Measurements from ENCODE around the gene FBXL3. TPM values are rescaled to one million over a fixed set of nuclear protein-coding genes. Genes with fewer than 3 reads are reported as not detected.

FBXL3 gene
- polyA plus RNA-seq, 1 donor (not counting 4 experiments of a cell fraction or from before 2014, with no cell fraction given), result 25.4 TPM

GRCh38 chr13:77053192-77053591, 26.2 kb upstream of the FBXL3 start:
- H3K4me3 ChIP-seq (ENCODE audit: control insufficient read depth in 2 of 3, extremely low read depth in 1 of 3, insufficient read depth in 2 of 3, low read depth in 1 of 3, low read length in 3 of 3), result no peak overlapping the region
- no peak for DNase-seq (ENCODE audit: low read depth, low spot score)
- no peaks in the 10 kb centered on the region for H4K20me1 ChIP-seq (ENCODE audit: control insufficient read depth, extremely low read depth, insufficient read depth, low read length)
- H3K9ac ChIP-seq (ENCODE audit: control insufficient read depth, extremely low read depth, insufficient read depth, low read length), result no peak overlapping the region
- TF ChIP-seq EZH2 (IDR thresholded peaks at IDR 0.05; ENCODE audit: low read length) (no peak), CTCF (optimal IDR thresholded peaks at IDR 0.05 in 1 of 3, IDR thresholded peaks at IDR 0.05 in 1 of 3, conservative IDR thresholded peaks at IDR 0.05 in 1 of 3; ENCODE audit: extremely low read depth in 1 of 3, insufficient read depth in 2 of 3, low read length in 3 of 3) (no peak)
- no peaks in the 10 kb centered on the region for H3K27me3 ChIP-seq (ENCODE audit: control insufficient read depth, extremely low read depth, insufficient read depth, low read length)
- dilution Hi-C loops (cut with MboI; ENCODE audit: extremely low pct_ligation_motif_present, low sequenced_read_pairs), result no loop called here
- no peaks in the 10 kb centered on the region for H3K4me1 ChIP-seq (ENCODE audit: control insufficient read depth, extremely low read depth, insufficient read depth, low read length)
- peaks cover 4 to 14% of the 10 kb centered on the region in 2 experiments for H3K36me3 ChIP-seq (ENCODE audit: control insufficient read depth in 2 of 2, extremely low read depth in 1 of 2, insufficient read depth in 2 of 2, low read length in 2 of 2)
- no peak overlapping the region for H2AFZ ChIP-seq (ENCODE audit: control insufficient read depth, low read length)
- no peaks in the 10 kb centered on the region for H3K79me2 ChIP-seq (ENCODE audit: control insufficient read depth, insufficient read depth, low read length)
- H3K27ac ChIP-seq (ENCODE audit: control insufficient read depth, insufficient read depth, low read length), result no peak overlapping the region
- FAIRE-seq, result no peak
- no peaks in the 10 kb centered on the region for H3K9me3 ChIP-seq (ENCODE audit: control insufficient read depth, low read depth, low read length)
- H3K4me2 ChIP-seq (ENCODE audit: control insufficient read depth, extremely low read depth, insufficient read depth, low read depth, low read length), result no peak overlapping the region
- no peaks in the 10 kb centered on the region for H3K9me1 ChIP-seq (ENCODE audit: control insufficient read depth, extremely low read depth, insufficient read depth, low read length)

DNA sequence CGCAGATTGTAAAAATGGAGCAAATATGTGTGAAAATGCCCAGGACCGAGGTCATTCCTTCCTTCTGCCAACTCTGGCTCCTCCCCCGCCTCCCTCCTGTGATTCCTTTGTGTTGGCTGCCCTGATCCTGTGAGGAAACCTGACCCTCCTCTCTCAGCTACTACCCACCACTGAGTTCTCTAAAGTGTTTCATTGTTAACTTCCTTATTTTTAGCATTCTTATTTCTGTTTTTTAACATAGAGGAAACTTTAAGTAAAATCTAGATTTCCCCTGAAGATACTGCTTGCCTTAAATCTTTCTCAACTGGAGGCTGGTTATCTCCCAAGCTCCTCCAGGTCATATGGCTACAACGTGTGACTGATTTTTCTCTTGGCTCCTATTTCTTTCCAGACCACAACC, 21.7 kb upstream of the FBXL3 start:
- dilution Hi-C loops (cut with MboI; ENCODE audit: extremely low pct_ligation_motif_present, low sequenced_read_pairs), result no loop called here

More for the DNA sequence above, 21.7 kb upstream of the FBXL3 start:
- DNase-seq (ENCODE audit: low read depth, low spot score) (no peak), FAIRE-seq (no peak)
- Histone ChIP-seq H3K27me3 (ENCODE audit: control insufficient read depth, extremely low read depth, insufficient read depth, low read length) (no peaks in the 10 kb centered on the region), H3K4me2 (ENCODE audit: control insufficient read depth, extremely low read depth, insufficient read depth, low read depth, low read length) (no peak overlapping the region), H3K79me2 (ENCODE audit: control insufficient read depth, insufficient read depth, low read length) (no peaks in the 10 kb centered on the region), H2AFZ (ENCODE audit: control insufficient read depth, low read length) (no peak overlapping the region), H3K27ac (ENCODE audit: control insufficient read depth, insufficient read depth, low read length) (no peak overlapping the region), H3K9me1 (ENCODE audit: control insufficient read depth, extremely low read depth, insufficient read depth, low read length) (no peaks in the 10 kb centered on the region), H4K20me1 (ENCODE audit: control insufficient read depth, extremely low read depth, insufficient read depth, low read length) (no peaks in the 10 kb centered on the region), H3K36me3 (ENCODE audit: control insufficient read depth in 2 of 2, extremely low read depth in 1 of 2, insufficient read depth in 2 of 2, low read length in 2 of 2) (peaks cover 4 to 17% of the 10 kb centered on the region in 2 experiments), H3K9ac (ENCODE audit: control insufficient read depth, extremely low read depth, insufficient read depth, low read length) (no peak overlapping the region), H3K4me1 (ENCODE audit: control insufficient read depth, extremely low read depth, insufficient read depth, low read length) (no peaks in the 10 kb centered on the region), H3K9me3 (ENCODE audit: control insufficient read depth, low read depth, low read length) (no peaks in the 10 kb centered on the region), H3K4me3 (ENCODE audit: control insufficient read depth in 2 of 3, extremely low read depth in 1 of 3, insufficient read depth in 2 of 3, low read depth in 1 of 3, low read length in 3 of 3) (no peak overlapping the region)
- TF ChIP-seq EZH2 (IDR thresholded peaks at IDR 0.05; ENCODE audit: low read length) (no peak), CTCF (optimal IDR thresholded peaks at IDR 0.05 in 1 of 3, IDR thresholded peaks at IDR 0.05 in 1 of 3, conservative IDR thresholded peaks at IDR 0.05 in 1 of 3; ENCODE audit: extremely low read depth in 1 of 3, insufficient read depth in 2 of 3, low read length in 3 of 3) (no peak)
